C4-2B (cell line): ENCODE measurements around the gene DICER1.

Experiments used
- CTCF ChIP-seq: fragments of 450-650 bp; conservative IDR thresholded peaks from 2 replicates; pipeline ENCODE4 v1.5.1; 2017; ENCODE audit warnings: mild to moderate bottlenecking
- ZFX ChIP-seq: fragments of 450-650 bp; IDR thresholded peaks from 2 replicates; pipeline ENCODE4 v1.6.1; 2017

- no peak for TF ChIP-seq CTCF
- TF ChIP-seq ZFX: no peak
These were observed 100.9 kb downstream of the DICER1 start for GRCh38 chr14:95056476-95056875.
